SK-N-SH treated with all-trans-retinoic acid at 6 μM for 48 hours (cell line): ENCODE data around the gene TMEM238L.

ENCODE experiments used
- ATAC-seq: fragments of 200-7000 bp; cut with Tn5 transposase; 3 replicates; pipeline ENCODE4 v1.9.1; 2020; ENCODE audit warnings: mild to moderate bottlenecking, moderate library complexity
- ARNTL ChIP-seq: fragments of 450-650 bp; formaldehyde crosslinking; IDR thresholded peaks from 2 replicates; pipeline ENCODE4 v1.5.0; 2020; ENCODE audit warnings: low read depth, mild to moderate bottlenecking, moderate library complexity, borderline replicate concordance
- BACH2 ChIP-seq: fragments of 250-450 bp; sonication (Bioruptor Pico); IDR thresholded peaks from 2 replicates; pipeline ENCODE4 v1.9.0; 2021; ENCODE audit warnings: mild to moderate bottlenecking, borderline replicate concordance
- CREB5 ChIP-seq: fragments of 250-450 bp; sonication (Bioruptor Pico); IDR thresholded peaks from 2 replicates; pipeline ENCODE4 v1.5.1; 2020; ENCODE audit warnings: low read depth, mild to moderate bottlenecking, moderate library complexity
- CSDC2 ChIP-seq: fragments of 250-450 bp; sonication (Bioruptor Pico); IDR thresholded peaks from 2 replicates; pipeline ENCODE4 v1.5.0; 2020; ENCODE audit warnings: mild to moderate bottlenecking, moderate library complexity
- CSRNP3 ChIP-seq: fragments of 250-450 bp; sonication (Bioruptor Pico); IDR thresholded peaks from 2 replicates; pipeline ENCODE4 v1.5.1; 2021; ENCODE audit warnings: mild to moderate bottlenecking, moderate library complexity
- ESRRG ChIP-seq: fragments of 250-450 bp; sonication (Bioruptor Pico); IDR thresholded peaks from 2 replicates; pipeline ENCODE4 v1.6.1; 2021; ENCODE audit warnings: mild to moderate bottlenecking
- GLIS3 ChIP-seq: fragments of 250-450 bp; sonication (Bioruptor Pico); IDR thresholded peaks from 2 replicates; pipeline ENCODE4 v1.5.0; 2020; ENCODE audit warnings: mild to moderate bottlenecking, moderate library complexity
- ISL1 ChIP-seq: fragments of 250-450 bp; sonication (Bioruptor Pico); IDR thresholded peaks from 2 replicates; pipeline ENCODE4 v2.1.2; 2022; ENCODE audit warnings: mild to moderate bottlenecking, moderate library complexity
- OSR1 ChIP-seq: fragments of 250-450 bp; sonication (Bioruptor Pico); IDR thresholded peaks from 2 replicates; pipeline ENCODE4 v1.8.0; 2022; ENCODE audit warnings: moderate library complexity, mild to moderate bottlenecking, inconsistent platforms
- PATZ1 ChIP-seq: fragments of 250-450 bp; sonication (Bioruptor Pico); IDR thresholded peaks from 2 replicates; pipeline ENCODE4 v1.8.0; 2020; ENCODE audit warnings: mild to moderate bottlenecking, moderate library complexity, borderline replicate concordance
- POU6F1 ChIP-seq: fragments of 250-450 bp; sonication (Bioruptor Pico); IDR thresholded peaks from 2 replicates; pipeline ENCODE4 v1.8.0; 2021; ENCODE audit warnings: low read depth, mild to moderate bottlenecking, moderate library complexity, borderline replicate concordance
- PPARA ChIP-seq: fragments of 250-450 bp; sonication (Bioruptor Pico); IDR thresholded peaks from 2 replicates; pipeline ENCODE4 v1.5.0; 2020; ENCODE audit warnings: mild to moderate bottlenecking, borderline replicate concordance
- RARB ChIP-seq: fragments of 250-450 bp; sonication (Bioruptor Pico); IDR thresholded peaks from 2 replicates; pipeline ENCODE4 v1.8.0; 2021; ENCODE audit warnings: mild to moderate bottlenecking, moderate library complexity
- SNAI2 ChIP-seq: fragments of 250-450 bp; sonication (Bioruptor Pico); IDR thresholded peaks from 2 replicates; pipeline ENCODE4 v1.5.0; 2020; ENCODE audit warnings: mild to moderate bottlenecking, moderate library complexity
- TOX ChIP-seq: fragments of 250-450 bp; sonication (Bioruptor Pico); IDR thresholded peaks from 2 replicates; pipeline ENCODE4 v1.8.0; 2021; ENCODE audit warnings: mild to moderate bottlenecking, moderate library complexity, borderline replicate concordance
- TSHZ2 ChIP-seq: fragments of 250-450 bp; sonication (Bioruptor Pico); IDR thresholded peaks from 2 replicates; pipeline ENCODE4 v1.5.0; 2020; ENCODE audit warnings: mild to moderate bottlenecking, moderate library complexity
- ZC3H10 ChIP-seq: fragments of 250-450 bp; sonication (Bioruptor Pico); IDR thresholded peaks from 2 replicates; pipeline ENCODE4 v1.5.1; 2021; ENCODE audit warnings: mild to moderate bottlenecking, moderate library complexity
- ZFP3 ChIP-seq: fragments of 250-450 bp; sonication (Bioruptor Pico); IDR thresholded peaks from 2 replicates; pipeline ENCODE4 v1.5.0; 2020; ENCODE audit warnings: mild to moderate bottlenecking, moderate library complexity
- ZFP30 ChIP-seq: fragments of 450-650 bp; formaldehyde crosslinking; IDR thresholded peaks from 2 replicates; pipeline ENCODE4 v1.5.0; 2022; ENCODE audit warnings: mild to moderate bottlenecking, moderate library complexity
- ZNF565 ChIP-seq: fragments of 450-650 bp; formaldehyde crosslinking; conservative IDR thresholded peaks from 2 replicates; pipeline ENCODE4 v1.5.0; 2020; ENCODE audit warnings: low read depth, mild to moderate bottlenecking, moderate library complexity
- ZNF70 ChIP-seq: fragments of 450-650 bp; formaldehyde crosslinking; IDR thresholded peaks from 2 replicates; pipeline ENCODE4 v1.5.0; 2020; ENCODE audit warnings: mild to moderate bottlenecking, moderate library complexity
- ZNF8 ChIP-seq: fragments of 450-650 bp; formaldehyde crosslinking; IDR thresholded peaks from 2 replicates; pipeline ENCODE4 v1.5.0; 2020; ENCODE audit warnings: mild to moderate bottlenecking, moderate library complexity

Gene TMEM238L

GRCh38 chr17:10838682-10839081 is 34.8 kb upstream of the TMEM238L start:
- no peak for ATAC-seq
- TF ChIP-seq ZC3H10 (CRISPR knock-in tag) = no peak
- no peak for TF ChIP-seq ZNF565 (CRISPR knock-in tag)
- TF ChIP-seq ZNF70 (CRISPR knock-in tag) = no peak
- TF ChIP-seq ZNF8 (CRISPR knock-in tag) = no peak
- TF ChIP-seq BACH2 (CRISPR knock-in tag) = no peak
- TF ChIP-seq ISL1 = no peak
- no peak for TF ChIP-seq ZFP30 (CRISPR knock-in tag)
- TF ChIP-seq PPARA (CRISPR knock-in tag) = no peak
- TF ChIP-seq PATZ1 (CRISPR knock-in tag) = no peak
- TF ChIP-seq CSRNP3 (CRISPR knock-in tag) = no peak
- TF ChIP-seq ESRRG = no peak
- no peak for TF ChIP-seq ZFP3 (CRISPR knock-in tag)
- no peak for TF ChIP-seq RARB
- TF ChIP-seq POU6F1 = no peak
- no peak for TF ChIP-seq SNAI2
- no peak for TF ChIP-seq ARNTL
- no peak for TF ChIP-seq CREB5 (CRISPR knock-in tag)
- no peak for TF ChIP-seq GLIS3
- no peak for TF ChIP-seq OSR1 (CRISPR knock-in tag)
- TF ChIP-seq TOX (CRISPR knock-in tag) = no peak

- TF ChIP-seq CSDC2 (CRISPR knock-in tag) = no peak
- no peak for TF ChIP-seq OSR1 (CRISPR knock-in tag)
- no peak for TF ChIP-seq TOX (CRISPR knock-in tag)
- TF ChIP-seq RARB = no peak
- no peak for TF ChIP-seq PPARA (CRISPR knock-in tag)
- TF ChIP-seq TSHZ2 (CRISPR knock-in tag) = no peak
- TF ChIP-seq ZC3H10 (CRISPR knock-in tag) = no peak
- TF ChIP-seq CREB5 (CRISPR knock-in tag) = no peak
- TF ChIP-seq ZNF70 (CRISPR knock-in tag) = no peak
- TF ChIP-seq GLIS3 = no peak
- no peak for TF ChIP-seq ZFP3 (CRISPR knock-in tag)
- no peak for TF ChIP-seq PATZ1 (CRISPR knock-in tag)
- TF ChIP-seq POU6F1 = no peak
- TF ChIP-seq SNAI2 = no peak
- ATAC-seq = no peak
These were observed 34.0 kb upstream of the TMEM238L start, which contains the start of gene PIRT for GRCh38 chr17:10837921-10838320. Gene PIRT (minus strand): TSS chr17:10838087. CDS start chr17:10825645, 12,442 bp downstream.
